Measurements from ENCODE around the gene PARN. TPM values are rescaled to one million over a fixed set of nuclear protein-coding genes. Genes with fewer than 3 reads are reported as not detected.

Gene PARN
- polyA plus RNA-seq, 1 donor from 2014 or later = 22.3 TPM

- Histone ChIP-seq H3K36me3 (ENCODE audit: insufficient read depth, low read length) (no peaks in the 10 kb centered on the region), H3K4me2 (ENCODE audit: low read length) (no peak overlapping the region), H3K4me3 (ENCODE audit: low read length) (no peak overlapping the region), H3F3A (ENCODE audit: insufficient read depth, low read length, poor library complexity, severe bottlenecking) (no peaks in the 10 kb centered on the region), H3K27ac (ENCODE audit: low read length) (no peak overlapping the region), H2AFZ (ENCODE audit: low read depth, low read length) (no peak overlapping the region), H3K79me2 (replicated peaks; ENCODE audit: insufficient read depth, low read length) (no peaks in the 10 kb centered on the region), H3K27me3 (ENCODE audit: insufficient read depth, low read depth, low read length) (no peaks in the 10 kb centered on the region), H3K9me2 (ENCODE audit: insufficient read depth, low read length) (no peaks in the 10 kb centered on the region), H4K20me1 (ENCODE audit: insufficient read depth) (no peaks in the 10 kb centered on the region), H3K9me3 (ENCODE audit: low read length) (no peaks in the 10 kb centered on the region), H3K9ac (ENCODE audit: low read length) (no peak overlapping the region)
- TF ChIP-seq SMC3 (conservative IDR thresholded peaks at IDR 0.05; ENCODE audit: poor library complexity) (no peak), TAF1 (IDR thresholded peaks at IDR 0.05; ENCODE audit: low read depth) (no peak), EP300 (conservative IDR thresholded peaks at IDR 0.05; ENCODE audit: poor library complexity, severe bottlenecking) (no peak), RAD21 (conservative IDR thresholded peaks at IDR 0.05) (no peak), MXI1 (conservative IDR thresholded peaks at IDR 0.05; ENCODE audit: poor library complexity, severe bottlenecking) (no peak), REST (IDR thresholded peaks at IDR 0.05; ENCODE audit: borderline replicate concordance) (no peak)
These were observed 210.2 kb downstream of the PARN start for GRCh38 chr16:14419817-14420216.

GRCh38 chr16:14418795-14419225 is 211.2 kb downstream of the PARN start:
- Histone ChIP-seq H3K4me3 (ENCODE audit: low read length) (no peak overlapping the region), H4K20me1 (ENCODE audit: insufficient read depth) (no peaks in the 10 kb centered on the region), H2AFZ (ENCODE audit: low read depth, low read length) (no peak overlapping the region), H3K27ac (ENCODE audit: low read length) (no peak overlapping the region), H3K79me2 (replicated peaks; ENCODE audit: insufficient read depth, low read length) (no peaks in the 10 kb centered on the region), H3K27me3 (ENCODE audit: insufficient read depth, low read depth, low read length) (no peaks in the 10 kb centered on the region), H3K9me2 (ENCODE audit: insufficient read depth, low read length) (no peaks in the 10 kb centered on the region), H3K9ac (ENCODE audit: low read length) (no peak overlapping the region), H3K36me3 (ENCODE audit: insufficient read depth, low read length) (no peaks in the 10 kb centered on the region), H3F3A (ENCODE audit: insufficient read depth, low read length, poor library complexity, severe bottlenecking) (no peaks in the 10 kb centered on the region), H3K4me2 (ENCODE audit: low read length) (no peak overlapping the region), H3K9me3 (ENCODE audit: low read length) (no peaks in the 10 kb centered on the region)
- TF ChIP-seq TAF1 (IDR thresholded peaks at IDR 0.05; ENCODE audit: low read depth) (no peak), REST (IDR thresholded peaks at IDR 0.05; ENCODE audit: borderline replicate concordance) (no peak), SMC3 (conservative IDR thresholded peaks at IDR 0.05; ENCODE audit: poor library complexity) (no peak), EZH2 (IDR thresholded peaks at IDR 0.05; ENCODE audit: borderline replicate concordance, insufficient read depth, low read length, poor library complexity, severe bottlenecking) (no peak), POLR2AphosphoS5 (IDR thresholded peaks at IDR 0.05) (no peak), CTCF (IDR thresholded peaks at IDR 0.05; ENCODE audit: poor library complexity, severe bottlenecking) (no peak), RAD21 (conservative IDR thresholded peaks at IDR 0.05) (no peak), MXI1 (conservative IDR thresholded peaks at IDR 0.05; ENCODE audit: poor library complexity, severe bottlenecking) (no peak), EP300 (conservative IDR thresholded peaks at IDR 0.05; ENCODE audit: poor library complexity, severe bottlenecking) (no peak)

Measured in neural cell (in vitro differentiated cells).